GM10266 (cell line): ENCODE measurements around the gene SLC8A1.

Experiments used
- DNase-seq: peaks from one replicate; pipeline ENCODE4 v3.0.0; 2012; ENCODE audit errors: extremely low spot score
- TF ChIP-seq, protein P1 (sequence below): IDR thresholded peaks from 2 replicates; pipeline ENCODE4 v1.5.1; 2012; ENCODE audit warnings: mild to moderate bottlenecking, low read depth; ENCODE audit not compliant: control insufficient read depth, insufficient read depth; ENCODE audit errors: missing control alignments

SLC8A1 gene

GRCh38 chr2:40400336-40400953 is 51.4 kb downstream of the SLC8A1 start:
- DNase-seq = no peak

DNA sequence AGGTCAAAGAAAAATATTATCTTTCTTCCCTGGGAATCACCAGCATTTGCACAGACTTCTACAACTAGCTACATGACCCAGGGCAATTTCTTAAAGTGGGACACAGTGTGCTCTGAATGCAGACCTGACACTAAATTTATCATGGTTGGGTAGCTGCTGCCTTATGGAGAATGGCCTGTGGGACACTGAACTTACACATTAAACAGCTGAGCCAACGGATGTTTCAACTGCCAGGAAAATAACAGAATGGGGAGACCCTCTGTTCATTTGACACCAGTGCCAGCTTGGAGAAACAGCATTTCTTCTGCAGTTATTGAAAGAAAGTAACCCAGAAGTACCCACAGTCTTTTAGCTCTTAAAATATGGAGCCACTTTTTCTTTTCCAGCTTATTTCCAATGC is 54.1 kb downstream of the SLC8A1 start:
- TF ChIP-seq, protein P1, sequence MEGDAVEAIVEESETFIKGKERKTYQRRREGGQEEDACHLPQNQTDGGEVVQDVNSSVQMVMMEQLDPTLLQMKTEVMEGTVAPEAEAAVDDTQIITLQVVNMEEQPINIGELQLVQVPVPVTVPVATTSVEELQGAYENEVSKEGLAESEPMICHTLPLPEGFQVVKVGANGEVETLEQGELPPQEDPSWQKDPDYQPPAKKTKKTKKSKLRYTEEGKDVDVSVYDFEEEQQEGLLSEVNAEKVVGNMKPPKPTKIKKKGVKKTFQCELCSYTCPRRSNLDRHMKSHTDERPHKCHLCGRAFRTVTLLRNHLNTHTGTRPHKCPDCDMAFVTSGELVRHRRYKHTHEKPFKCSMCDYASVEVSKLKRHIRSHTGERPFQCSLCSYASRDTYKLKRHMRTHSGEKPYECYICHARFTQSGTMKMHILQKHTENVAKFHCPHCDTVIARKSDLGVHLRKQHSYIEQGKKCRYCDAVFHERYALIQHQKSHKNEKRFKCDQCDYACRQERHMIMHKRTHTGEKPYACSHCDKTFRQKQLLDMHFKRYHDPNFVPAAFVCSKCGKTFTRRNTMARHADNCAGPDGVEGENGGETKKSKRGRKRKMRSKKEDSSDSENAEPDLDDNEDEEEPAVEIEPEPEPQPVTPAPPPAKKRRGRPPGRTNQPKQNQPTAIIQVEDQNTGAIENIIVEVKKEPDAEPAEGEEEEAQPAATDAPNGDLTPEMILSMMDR = no peak
- no peak for DNase-seq

More at GRCh38 chr2:40400336-40400953, 51.4 kb downstream of the SLC8A1 start:
- TF ChIP-seq, protein P1 = no peak

DNA sequence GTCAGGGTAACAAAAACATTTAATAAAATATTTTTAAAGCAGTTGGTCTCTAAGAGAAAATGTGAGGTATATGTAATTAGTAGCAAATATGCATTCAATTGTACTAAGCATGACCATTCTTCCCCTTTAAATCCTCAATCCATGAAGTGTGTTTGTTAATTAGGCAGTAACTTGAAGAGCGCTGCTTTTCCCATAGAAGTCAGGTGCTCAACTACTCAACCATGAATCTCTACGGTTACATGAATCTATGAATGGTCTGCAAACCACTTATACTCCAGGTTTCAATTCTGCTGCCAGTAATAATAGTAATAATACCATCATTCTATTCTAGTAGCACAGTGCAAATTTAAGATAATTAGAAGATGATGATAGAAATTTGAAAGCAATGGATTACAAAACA is 55.8 kb downstream of the SLC8A1 start:
- DNase-seq = no peak
- TF ChIP-seq, protein P1 = no peak

DNA sequence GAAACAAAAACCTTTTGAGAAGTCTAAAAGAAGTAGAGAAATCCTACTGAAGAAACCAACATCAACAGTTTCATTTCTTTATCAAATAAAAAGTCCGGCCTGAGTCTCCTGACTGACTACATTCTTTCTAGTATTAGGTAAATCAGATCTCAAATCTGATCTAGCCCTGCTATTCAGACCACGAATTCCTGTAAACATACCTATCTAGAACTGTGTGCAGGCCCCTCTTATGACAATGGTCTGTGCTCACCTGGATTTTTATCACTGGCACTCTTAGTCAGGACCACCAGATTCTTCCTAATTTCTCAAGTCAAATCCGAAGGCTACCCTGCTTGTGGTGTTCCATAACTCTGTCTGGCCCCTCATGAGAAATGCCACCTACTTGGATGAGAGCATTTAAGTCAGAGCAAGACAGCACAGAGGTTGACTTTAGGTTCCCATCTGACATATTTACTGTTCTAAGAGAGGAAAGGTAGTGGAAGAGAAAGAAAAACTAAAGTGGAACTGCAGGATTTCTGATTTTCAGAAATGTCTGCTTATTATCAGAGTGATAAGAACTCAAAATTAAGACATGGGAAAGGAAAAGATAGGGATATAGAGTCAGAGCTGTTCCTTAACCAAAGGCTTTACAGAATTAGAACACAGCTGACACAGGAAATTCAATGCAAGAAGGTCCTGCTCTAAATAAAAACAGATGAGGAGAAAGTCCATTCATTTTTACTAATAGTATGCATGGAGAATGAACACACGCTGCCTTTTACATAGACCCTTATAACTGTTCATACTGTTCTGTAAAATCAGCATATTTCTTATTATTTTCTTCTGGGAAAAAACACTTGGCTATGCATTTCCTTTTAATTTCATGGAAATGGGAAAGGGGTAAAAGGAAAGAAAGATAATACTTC is 56.5 kb downstream of the SLC8A1 start:
- TF ChIP-seq, protein P1 = no peak
- no peak for DNase-seq

DNA sequence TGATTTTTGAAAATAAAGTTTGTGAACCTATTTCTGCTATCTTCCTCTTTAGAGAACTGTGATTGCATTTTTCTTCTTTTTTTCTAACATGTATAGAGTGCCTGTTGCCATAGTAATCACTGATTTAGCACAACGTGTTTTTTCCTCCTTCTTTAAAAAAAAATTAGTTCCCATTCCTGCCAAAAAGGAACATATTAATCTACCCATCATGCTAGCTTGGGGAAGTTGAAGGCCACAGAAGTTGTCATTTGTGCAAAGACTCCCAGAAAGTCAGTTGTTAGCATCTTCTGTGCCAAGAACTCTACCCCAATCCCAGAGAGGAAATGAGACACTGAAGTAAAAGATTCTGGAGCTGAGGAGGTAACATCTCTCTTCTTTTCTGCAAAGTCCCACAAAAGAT is 57.3 kb downstream of the SLC8A1 start:
- DNase-seq = no peak

GRCh38 chr2:40394031-40394430 is 57.9 kb downstream of the SLC8A1 start:
- DNase-seq = no peak

More for the DNA sequence above, 57.3 kb downstream of the SLC8A1 start:
- TF ChIP-seq, protein P1 = no peak

GRCh38 chr2:40388161-40388560 is 63.7 kb downstream of the SLC8A1 start:
- TF ChIP-seq, protein P1 = no peak
- no peak for DNase-seq

More at GRCh38 chr2:40394031-40394430, 57.9 kb downstream of the SLC8A1 start:
- TF ChIP-seq, protein P1 = no peak
